PC-3 (cell line): ENCODE results near the gene CAMTA1. TPM values are rescaled to one million over a fixed set of nuclear protein-coding genes. Genes with fewer than 3 reads are reported as not detected.

Experiments
- ATAC-seq: fragments of 200-7000 bp; cut with Tn5 transposase; 2 replicates; pipeline ENCODE4 v1.9.1; 2020; ENCODE audit warnings: mild to moderate bottlenecking, moderate library complexity
- BruUV-seq: library from RNA; stranded (reverse); fragments of 400-500 nt; replicated peaks from 2 replicates; lab custom pipeline; 2021; lab: Mats Ljungman, UMichigan
- CTCF ChIA-PET: fragments of 300-600 bp; sonication (Branson Sonifier 250); formaldehyde crosslinking; loops from one replicate; lab custom pipeline; 2022; ENCODE audit warnings: antibody characterized with exemption; lab: Charles Lee
- POLR2A ChIA-PET: fragments of 300-600 bp; sonication (Branson Sonifier 250); formaldehyde crosslinking; loops from one replicate; lab custom pipeline; 2022; ENCODE audit warnings: antibody characterized with exemption; ENCODE audit not compliant: unreplicated experiment; lab: Charles Lee
- DNase-seq: peaks from one replicate; pipeline ENCODE4 v3.0.0-alpha.2; 2015
- H2AFZ ChIP-seq: fragments of 300-600 bp; sonication (generic); 2 replicates; pipeline ENCODE4 v1.6.0; 2016; ENCODE audit warnings: antibody characterized with exemption, low read length
- H3F3A ChIP-seq: fragments of 300-600 bp; sonication (generic); one replicate; pipeline ENCODE4 v1.6.0; 2017; ENCODE audit warnings: antibody characterized with exemption, low read length, control low read depth, mild to moderate bottlenecking; ENCODE audit not compliant: unreplicated experiment
- H3K27ac ChIP-seq: fragments of 300-600 bp; sonication (generic); 2 replicates; pipeline ENCODE4 v1.5.1; 2016; ENCODE audit warnings: mild to moderate bottlenecking, low read length
- H3K27me3 ChIP-seq: fragments of 300-600 bp; sonication (generic); 2 replicates; pipeline ENCODE4 v1.6.1; 2016; ENCODE audit warnings: low read length, mixed read lengths
- H3K36me3 ChIP-seq: fragments of 300-600 bp; sonication (generic); 2 replicates; pipeline ENCODE4 v1.6.1; 2016; ENCODE audit warnings: low read depth, mixed run types, low read length, mixed read lengths
- H3K4me1 ChIP-seq: fragments of 300-600 bp; sonication (generic); 2 replicates; pipeline ENCODE4 v1.5.1; 2016; ENCODE audit warnings: low read length; ENCODE audit not compliant: insufficient read depth
- H3K4me2 ChIP-seq: fragments of 300-600 bp; sonication (generic); 2 replicates; pipeline ENCODE4 v1.6.0; 2016; ENCODE audit warnings: low read length
- H3K4me3 ChIP-seq: fragments of 300-600 bp; sonication (generic); 2 replicates; pipeline ENCODE4 v1.5.1; 2016; ENCODE audit warnings: mild to moderate bottlenecking, low read length, mixed read lengths
- H3K79me2 ChIP-seq: fragments of 300-600 bp; sonication (generic); 2 replicates; pipeline ENCODE4 v1.6.1; 2017; ENCODE audit warnings: low read length, mixed read lengths
- H3K9ac ChIP-seq: fragments of 300-600 bp; sonication (generic); 2 replicates; pipeline ENCODE4 v1.6.0; 2016; ENCODE audit warnings: mild to moderate bottlenecking, low read length
- H3K9me2 ChIP-seq: fragments of 300-600 bp; sonication (generic); replicated peaks from 2 replicates; pipeline ENCODE4 v1.6.1; 2016; ENCODE audit warnings: mixed run types, low read length, mixed read lengths
- H3K9me3 ChIP-seq: fragments of 300-600 bp; sonication (generic); 2 replicates; pipeline ENCODE4 v1.6.1; 2016; ENCODE audit warnings: low read length, mixed read lengths
- H4K20me1 ChIP-seq: fragments of 300-600 bp; sonication (generic); 2 replicates; pipeline ENCODE4 v1.6.1; 2016; ENCODE audit warnings: low read length, mixed read lengths
- EZH2 ChIP-seq: fragments of 300-600 bp; sonication (generic); IDR thresholded peaks from one replicate; pipeline ENCODE4 v1.6.1; 2017; ENCODE audit warnings: antibody characterized with exemption, mild to moderate bottlenecking, low read length; ENCODE audit not compliant: unreplicated experiment
- EZH2phosphoT487 ChIP-seq: fragments of 300-600 bp; sonication (generic); IDR thresholded peaks from 2 replicates; pipeline ENCODE4 v1.6.1; 2018; ENCODE audit warnings: mild to moderate bottlenecking, antibody characterized with exemption, low read length, borderline replicate concordance
- intact Hi-C: fragments of 100-400 bp; cut with micrococcal nuclease; formaldehyde crosslinking; loops from 2 replicates; pipeline ENCODE4 v1.9.0; 2023
- total RNA-seq: library from RNA; depleted of rRNA; stranded (reverse); fragments of >200 nt; gene quantifications from 2 replicates; pipeline ENCODE4 v1.2.3, GENCODE V29; 2014
- TF ChIP-seq, protein P1 (sequence below): fragments of 300-600 bp; sonication (generic); conservative IDR thresholded peaks from 2 replicates; pipeline ENCODE4 v1.5.1; 2017; ENCODE audit warnings: antibody characterized with exemption, low read depth, mild to moderate bottlenecking, low read length

The CAMTA1 gene
- total RNA-seq, 1 experiment from 2014 or later, result 40.8 TPM

DNA sequence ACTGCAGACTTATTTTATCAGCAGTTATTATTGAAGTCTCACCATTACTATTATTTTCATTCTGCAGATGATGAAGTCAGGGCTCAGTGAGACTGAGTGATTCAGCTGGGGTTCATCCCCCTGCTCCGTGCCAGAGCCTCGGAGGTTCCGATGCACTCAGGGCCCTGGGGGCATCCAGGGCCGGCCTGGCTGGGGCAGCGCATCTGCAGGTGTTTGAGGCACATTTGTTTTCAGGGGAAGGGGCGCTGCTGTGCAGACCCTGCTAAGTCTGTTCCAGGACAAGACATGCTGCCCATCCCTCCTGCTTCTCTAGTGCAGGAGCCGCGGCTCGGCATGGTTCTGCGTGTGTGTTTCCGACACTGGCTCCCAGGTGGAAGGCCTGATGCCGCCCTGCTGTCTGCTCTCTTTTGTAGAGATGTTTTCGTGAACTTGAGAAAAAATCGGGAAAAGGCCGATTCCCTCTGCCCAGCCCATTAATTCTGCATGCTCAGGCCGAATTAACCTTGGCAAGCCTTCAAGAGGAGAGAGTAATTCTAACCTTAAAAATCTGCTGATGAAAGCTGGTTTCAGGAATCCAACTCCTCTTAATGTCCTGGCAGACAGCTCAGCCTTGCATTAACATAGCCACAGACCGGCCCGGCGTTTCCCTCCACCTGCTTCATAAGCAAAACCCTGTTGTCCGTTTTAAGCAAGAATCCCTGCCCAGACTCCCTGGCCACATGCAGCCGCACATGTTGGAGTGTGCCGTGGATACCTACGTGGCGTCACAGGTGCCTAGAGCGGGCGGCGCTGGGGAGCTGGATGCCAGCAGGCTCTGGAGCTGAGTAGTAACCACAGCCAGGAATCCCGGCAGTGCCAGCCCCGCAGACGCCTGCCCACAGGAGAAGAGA lies 669.9 kb downstream of the CAMTA1 start:
- DNase-seq, result no peak
- no peak for TF ChIP-seq EZH2
- TF ChIP-seq EZH2phosphoT487, result no peak
- TF ChIP-seq, protein P1, sequence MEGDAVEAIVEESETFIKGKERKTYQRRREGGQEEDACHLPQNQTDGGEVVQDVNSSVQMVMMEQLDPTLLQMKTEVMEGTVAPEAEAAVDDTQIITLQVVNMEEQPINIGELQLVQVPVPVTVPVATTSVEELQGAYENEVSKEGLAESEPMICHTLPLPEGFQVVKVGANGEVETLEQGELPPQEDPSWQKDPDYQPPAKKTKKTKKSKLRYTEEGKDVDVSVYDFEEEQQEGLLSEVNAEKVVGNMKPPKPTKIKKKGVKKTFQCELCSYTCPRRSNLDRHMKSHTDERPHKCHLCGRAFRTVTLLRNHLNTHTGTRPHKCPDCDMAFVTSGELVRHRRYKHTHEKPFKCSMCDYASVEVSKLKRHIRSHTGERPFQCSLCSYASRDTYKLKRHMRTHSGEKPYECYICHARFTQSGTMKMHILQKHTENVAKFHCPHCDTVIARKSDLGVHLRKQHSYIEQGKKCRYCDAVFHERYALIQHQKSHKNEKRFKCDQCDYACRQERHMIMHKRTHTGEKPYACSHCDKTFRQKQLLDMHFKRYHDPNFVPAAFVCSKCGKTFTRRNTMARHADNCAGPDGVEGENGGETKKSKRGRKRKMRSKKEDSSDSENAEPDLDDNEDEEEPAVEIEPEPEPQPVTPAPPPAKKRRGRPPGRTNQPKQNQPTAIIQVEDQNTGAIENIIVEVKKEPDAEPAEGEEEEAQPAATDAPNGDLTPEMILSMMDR, result no peak
- H3K9ac ChIP-seq, result no peak overlapping the region

DNA sequence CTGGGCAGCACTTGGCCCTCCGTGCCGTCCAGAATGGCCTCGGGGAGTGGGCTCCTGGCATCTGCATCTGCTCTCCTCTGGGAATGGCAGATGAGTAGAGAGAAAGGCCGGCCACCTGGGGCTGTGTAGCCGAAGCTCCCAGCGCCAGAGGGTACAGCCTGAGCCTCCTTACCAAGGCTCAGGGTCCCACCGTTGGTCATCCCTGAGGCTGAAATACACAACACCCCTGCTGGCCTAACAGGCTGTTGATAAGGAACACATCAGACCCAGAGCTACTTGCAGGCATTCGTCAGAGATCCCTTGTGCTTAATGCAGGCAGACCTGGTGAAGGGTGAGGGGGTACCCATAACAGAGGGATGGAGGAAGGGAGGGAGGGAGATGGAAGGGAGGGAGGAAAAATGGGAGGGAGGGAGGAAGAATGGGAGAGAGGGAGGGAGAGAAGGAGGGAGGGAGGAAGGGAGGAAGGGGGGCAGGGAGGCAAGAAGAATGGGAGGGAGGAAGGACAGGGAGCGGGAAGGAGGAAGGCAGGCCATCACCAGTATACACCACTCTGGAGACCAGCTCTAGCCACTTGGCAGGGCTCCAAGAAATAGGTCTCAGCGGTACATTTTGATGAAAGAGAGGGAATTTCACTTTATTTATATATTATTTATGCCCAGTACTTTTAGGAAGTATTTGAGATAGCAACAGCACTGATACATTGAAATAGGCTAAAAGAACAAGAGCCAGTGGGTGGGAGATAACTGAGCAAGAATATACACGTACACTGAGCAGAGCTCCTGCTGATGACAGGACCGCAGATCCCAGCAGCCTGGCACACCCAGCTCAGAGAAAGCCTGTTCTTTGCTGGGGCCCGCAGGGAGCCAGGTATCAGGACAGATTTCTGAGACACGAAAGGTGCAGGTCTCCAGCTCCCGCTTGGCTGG lies 670.8 kb downstream of the CAMTA1 start:
- H3K79me2 ChIP-seq, result no peaks in the 10 kb centered on the region
- no peaks in the 10 kb centered on the region for H4K20me1 ChIP-seq
- no peaks in the 10 kb centered on the region for H3K9me3 ChIP-seq
- ChIA-PET POLR2A (no interaction called here), CTCF (no interaction called here)
- TF ChIP-seq EZH2phosphoT487 (no peak), EZH2 (no peak)
- TF ChIP-seq, protein P1, result no peak
- no TSS peak for BruUV-seq
- H3K9ac ChIP-seq, result no peak overlapping the region
- H3K4me3 ChIP-seq, result no peak overlapping the region
- no peak overlapping the region for H2AFZ ChIP-seq
- no peaks in the 10 kb centered on the region for H3K36me3 ChIP-seq
- no peak overlapping the region for H3K27ac ChIP-seq
- H3K4me2 ChIP-seq, result no peak overlapping the region
- no peak for DNase-seq
- H3K4me1 ChIP-seq, result no peaks in the 10 kb centered on the region
- H3F3A ChIP-seq, result no peaks in the 10 kb centered on the region
- no peaks in the 10 kb centered on the region for H3K9me2 ChIP-seq
- intact Hi-C loops, result no loop called here
- peaks cover 20% of the 10 kb centered on the region for H3K27me3 ChIP-seq
- ATAC-seq, result no peak

More for the DNA sequence above, 669.9 kb downstream of the CAMTA1 start:
- ChIA-PET CTCF (no interaction called here), POLR2A (no interaction called here)
- no peak overlapping the region for H3K4me2 ChIP-seq
- no peak overlapping the region for H3K27ac ChIP-seq
- no peak for ATAC-seq
- intact Hi-C loops, result no loop called here
- no peaks in the 10 kb centered on the region for H3K36me3 ChIP-seq
- no peak overlapping the region for H3K4me3 ChIP-seq
- no TSS peak for BruUV-seq
- peaks cover 20% of the 10 kb centered on the region for H3K27me3 ChIP-seq
- H3F3A ChIP-seq, result no peaks in the 10 kb centered on the region
- H3K4me1 ChIP-seq, result no peaks in the 10 kb centered on the region
- no peak overlapping the region for H2AFZ ChIP-seq
- H3K9me2 ChIP-seq, result no peaks in the 10 kb centered on the region
- no peaks in the 10 kb centered on the region for H3K9me3 ChIP-seq
- no peaks in the 10 kb centered on the region for H4K20me1 ChIP-seq
- no peaks in the 10 kb centered on the region for H3K79me2 ChIP-seq
